GM18909 (cell line): Measurements from ENCODE around the gene TMEM106B.
"Not testable (repeated sequence)": the region's sequence is repeated elsewhere in the genome, so short reads cannot be mapped to it uniquely, and the experiment has no call there.

Source experiments
- ATAC-seq: cut with Tn5 transposase; IDR thresholded peaks from one replicate; pipeline ENCODE4 v1.9.1; 2021; ENCODE audit warnings: mild to moderate bottlenecking; ENCODE audit not compliant: unreplicated experiment, poor library complexity

The TMEM106B gene

DNA sequence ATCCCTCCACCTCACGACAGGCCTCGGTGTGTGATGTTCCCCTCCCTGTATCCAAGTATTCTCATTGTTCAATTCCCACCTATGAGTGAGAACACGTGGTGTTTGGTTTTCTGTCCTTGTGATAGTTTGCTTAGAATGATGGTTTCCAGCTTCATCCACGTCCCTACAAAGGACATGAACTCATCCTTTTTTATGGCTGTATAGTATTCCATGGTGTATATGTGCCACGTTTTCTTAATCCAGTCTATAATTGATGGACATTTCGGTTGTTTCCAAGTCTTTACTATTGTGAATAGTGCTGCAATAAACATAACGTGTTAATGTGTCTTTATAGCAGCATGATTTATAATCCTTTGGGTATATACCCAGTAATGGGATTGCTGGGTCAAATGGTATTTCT, 13.9 kb downstream of the TMEM106B start:
- not testable (repeated sequence) for ATAC-seq

GRCh38 chr7:12226756-12227155, 15.7 kb downstream of the TMEM106B start:
- no peak for ATAC-seq

DNA sequence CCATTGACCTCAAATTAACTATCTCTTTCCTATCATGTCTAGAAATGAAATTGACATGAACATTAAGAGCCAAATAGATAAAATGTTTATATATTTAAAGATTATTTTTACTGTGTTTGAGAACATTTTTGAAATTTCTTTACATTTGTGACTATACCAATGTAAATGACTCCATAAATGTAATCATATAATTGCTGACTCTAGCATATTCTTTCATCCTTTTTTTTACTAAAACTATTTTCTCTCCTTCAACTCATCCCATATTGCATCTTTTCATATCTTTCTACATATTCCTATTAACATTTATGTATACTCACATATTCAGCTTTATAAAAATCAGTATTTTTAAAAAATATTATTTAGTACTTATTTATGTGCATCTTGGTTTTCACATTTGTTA, 16.9 kb downstream of the TMEM106B start:
- ATAC-seq, result no peak

- no peak for ATAC-seq
Observed at GRCh38 chr7:12229046-12229445, 18.0 kb downstream of the TMEM106B start.

DNA sequence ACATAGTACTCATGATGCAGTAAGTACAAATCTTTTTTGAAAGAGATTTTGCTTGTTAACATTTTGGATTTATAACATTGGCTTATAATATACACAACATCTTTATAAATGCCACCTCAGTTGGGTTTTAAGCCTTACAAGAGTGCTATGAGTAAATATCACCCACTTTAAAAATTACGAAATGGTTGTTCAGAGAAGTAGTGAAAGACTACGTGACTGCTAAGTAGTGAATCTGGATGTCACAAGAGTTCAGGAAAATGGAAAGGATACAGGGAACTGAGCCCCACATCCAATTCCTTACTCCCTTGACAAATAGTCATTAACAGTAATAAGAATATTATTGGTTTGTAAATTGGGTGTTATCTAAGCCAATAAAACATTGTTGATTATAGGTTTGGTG, 20.0 kb downstream of the TMEM106B start:
- no peak for ATAC-seq

DNA sequence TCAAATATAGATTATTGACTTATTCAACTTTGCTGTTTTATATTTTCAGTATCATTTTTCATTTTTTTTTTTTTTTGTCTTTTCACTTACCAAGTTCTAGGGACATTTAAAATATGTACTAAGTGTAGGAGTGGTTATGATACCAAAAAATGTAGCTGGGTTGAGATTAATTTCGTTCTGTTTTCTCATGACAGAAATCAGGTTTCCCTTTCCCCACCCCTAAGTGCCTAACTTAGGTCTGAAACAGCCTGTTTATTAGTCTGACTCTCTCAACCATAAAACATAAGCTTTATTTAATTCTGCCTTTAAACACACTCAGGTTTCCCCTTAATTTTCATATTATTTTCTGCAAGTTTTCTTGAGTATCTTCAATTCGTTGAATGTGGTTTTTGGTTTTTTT, 22.1 kb downstream of the TMEM106B start:
- ATAC-seq, result peak; percentile 77

DNA sequence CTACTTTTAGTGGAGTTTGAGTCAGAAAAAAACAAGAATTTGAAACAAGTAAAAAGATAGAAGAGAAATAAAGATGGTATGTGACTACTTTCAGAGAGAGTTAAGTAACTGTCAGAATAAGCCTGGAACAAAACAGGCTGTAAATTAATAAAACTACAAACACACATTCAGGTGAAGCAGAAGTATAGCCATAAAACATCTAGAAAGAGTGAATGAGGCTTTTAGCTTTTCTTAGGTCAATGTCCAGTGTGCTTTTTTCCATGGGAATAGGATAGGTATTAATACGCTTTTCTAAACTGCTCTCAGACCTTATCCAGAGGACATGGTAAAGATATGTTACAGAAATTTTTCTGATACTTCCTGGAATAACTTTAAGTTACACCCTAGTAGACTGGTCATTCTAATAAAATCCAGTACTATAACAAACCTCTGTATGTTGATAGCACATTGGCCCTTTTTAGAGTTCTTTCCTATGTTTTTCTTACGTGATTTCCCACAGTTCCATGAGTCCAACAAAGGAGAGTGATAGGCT, 23.3 kb downstream of the TMEM106B start:
- no peak for ATAC-seq

DNA sequence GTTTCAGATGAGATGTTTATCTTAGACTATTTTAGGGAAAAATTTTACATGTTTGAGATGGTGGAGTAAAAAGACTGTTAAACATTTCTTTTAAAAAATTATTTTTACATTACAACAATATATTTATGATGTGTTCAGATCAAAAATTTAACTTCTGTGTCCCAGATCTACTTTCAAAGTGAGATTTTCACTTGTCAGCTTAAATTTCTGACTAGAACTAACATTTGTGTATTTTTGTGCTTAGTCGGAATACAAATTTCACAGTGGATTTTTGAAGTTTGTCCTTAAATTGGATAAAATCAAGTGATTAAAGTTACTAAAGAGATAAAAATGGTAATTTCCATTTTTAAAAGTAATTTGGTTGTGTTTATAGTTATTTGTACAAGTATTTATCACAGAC, 24.9 kb downstream of the TMEM106B start:
- ATAC-seq, result no peak

DNA sequence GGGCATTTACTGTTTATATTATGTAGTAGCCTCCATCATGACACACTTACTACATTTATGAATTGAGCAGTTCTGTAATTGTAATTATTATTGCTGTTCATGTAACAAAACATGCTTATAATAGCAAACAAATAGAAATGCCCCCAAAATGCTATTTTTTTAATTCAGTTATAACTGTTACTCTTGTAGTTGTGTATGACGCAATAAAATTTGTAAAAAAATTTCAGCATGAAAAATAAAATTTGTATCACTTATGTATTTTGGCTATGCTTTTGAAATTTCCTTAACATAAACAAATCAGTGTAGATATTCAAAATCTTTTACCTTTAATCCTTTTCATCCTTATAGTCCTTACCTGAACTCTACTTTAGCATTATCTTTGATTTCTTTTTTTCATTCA, 25.9 kb downstream of the TMEM106B start:
- ATAC-seq, result no peak

DNA sequence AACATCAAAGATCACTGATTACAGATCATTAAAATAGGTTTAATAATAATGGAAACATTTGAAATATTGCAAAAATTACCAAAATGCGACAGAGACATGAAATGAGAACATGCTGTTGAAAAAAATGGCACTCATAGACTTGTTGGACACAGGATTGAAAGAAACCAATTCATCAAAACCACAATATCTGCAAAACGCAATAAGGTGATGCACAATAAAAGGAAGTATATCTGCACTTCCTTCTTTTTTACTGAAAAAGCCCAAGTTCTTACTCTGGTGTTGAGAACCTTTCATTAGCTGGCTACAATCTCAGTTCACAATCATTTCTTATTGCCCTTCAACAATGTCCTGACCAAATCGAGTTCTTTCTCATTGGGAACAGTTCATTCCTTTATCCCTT, 28.7 kb downstream of the TMEM106B start:
- ATAC-seq, result no peak

DNA sequence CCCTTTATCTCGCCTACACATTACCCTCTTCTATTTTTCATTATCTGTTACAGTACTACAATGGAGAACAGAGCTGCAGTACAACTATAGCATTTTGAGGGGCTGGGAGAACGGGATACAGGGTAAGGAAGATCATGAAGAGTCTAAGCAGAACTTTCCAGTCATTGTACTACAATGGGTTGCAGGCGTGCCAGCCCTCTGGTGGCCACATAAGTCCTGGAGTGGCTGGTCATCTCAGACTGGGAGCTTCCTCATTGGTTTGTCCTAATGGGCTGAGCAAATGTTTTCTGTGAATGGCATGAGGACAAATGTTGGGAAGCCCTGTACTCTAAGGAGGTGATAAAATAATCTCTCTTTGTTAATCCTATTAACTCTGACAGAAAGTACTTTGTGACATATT, 33.0 kb downstream of the TMEM106B start:
- no peak for ATAC-seq

GRCh38 chr7:12244694-12245093, 33.6 kb downstream of the TMEM106B start:
- ATAC-seq, result no peak

DNA sequence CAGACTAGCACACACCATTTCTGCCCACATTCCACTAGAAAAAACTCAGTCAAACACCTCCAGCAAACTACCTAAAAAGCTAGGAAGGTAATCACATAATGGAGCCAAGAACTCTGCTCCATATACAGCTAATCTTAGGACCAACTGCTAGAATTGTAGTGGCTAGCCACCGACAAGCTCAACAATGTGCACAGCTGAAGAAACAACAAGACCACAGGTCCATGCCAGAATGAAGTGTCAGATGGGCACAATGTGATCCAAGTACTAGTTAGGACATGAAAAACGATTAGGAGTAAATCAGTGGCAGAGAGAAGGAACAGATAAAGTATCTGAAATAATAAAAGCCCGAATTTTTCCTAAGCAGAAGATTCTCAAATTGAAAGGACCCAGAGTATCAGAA, 38.6 kb downstream of the TMEM106B start:
- no peak for ATAC-seq

DNA sequence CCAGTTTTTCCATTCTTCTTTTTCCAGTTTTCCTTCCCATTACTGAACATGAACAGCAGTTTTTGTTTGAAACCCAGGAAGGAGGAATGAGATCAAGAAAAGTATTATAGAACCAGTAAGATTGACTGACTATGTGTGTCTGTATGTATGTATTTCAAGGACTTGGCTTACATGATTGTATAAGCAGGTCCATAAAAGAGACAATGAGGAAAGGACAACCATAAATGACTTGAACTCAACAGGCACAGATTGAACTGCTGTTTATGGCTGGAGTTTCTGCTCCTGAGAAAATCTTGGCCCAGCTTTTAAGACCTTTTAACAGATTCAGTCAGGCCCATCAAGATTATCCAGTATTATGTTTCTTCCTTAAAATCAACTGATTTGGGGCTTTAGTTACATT, 39.1 kb downstream of the TMEM106B start:
- no peak for ATAC-seq

DNA sequence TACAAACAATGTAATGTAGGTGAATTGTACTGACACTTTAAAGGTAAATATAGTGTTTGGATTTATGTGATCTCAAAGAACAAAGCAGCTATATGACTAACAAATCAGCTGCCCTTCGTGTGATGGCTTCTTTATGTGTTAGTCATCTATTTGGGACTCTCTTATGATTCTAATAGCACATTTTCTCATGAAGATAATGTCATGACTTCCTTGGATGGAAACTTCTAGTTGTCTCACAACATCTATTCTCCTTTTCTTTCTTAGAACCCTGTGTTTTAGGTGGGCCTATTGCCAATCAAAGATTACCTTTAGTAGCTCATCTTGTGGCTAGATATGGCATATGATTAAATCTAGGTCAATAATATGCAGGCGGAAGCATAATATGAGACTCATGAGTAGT, 45.0 kb downstream of the TMEM106B start:
- no peak for ATAC-seq

DNA sequence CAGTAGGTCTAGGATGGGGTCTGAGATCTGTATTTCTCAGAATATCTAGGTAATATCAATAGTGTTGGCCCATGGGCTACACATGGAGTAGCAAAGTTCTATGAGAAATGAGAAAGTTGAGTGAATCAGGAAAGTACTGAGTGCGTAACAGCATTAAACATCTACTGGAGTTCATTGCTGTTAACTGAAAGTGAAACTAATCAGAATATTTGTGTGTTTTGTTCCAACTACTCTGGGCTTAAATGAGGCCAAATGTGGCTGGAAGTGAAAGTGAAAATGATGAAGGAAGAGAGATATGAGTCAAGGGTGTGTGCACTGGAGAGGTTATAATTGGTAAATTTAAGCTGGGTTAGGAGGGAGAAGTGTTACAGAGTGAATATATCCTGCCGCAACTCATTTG, 46.5 kb downstream of the TMEM106B start:
- ATAC-seq, result peak; percentile 100

DNA sequence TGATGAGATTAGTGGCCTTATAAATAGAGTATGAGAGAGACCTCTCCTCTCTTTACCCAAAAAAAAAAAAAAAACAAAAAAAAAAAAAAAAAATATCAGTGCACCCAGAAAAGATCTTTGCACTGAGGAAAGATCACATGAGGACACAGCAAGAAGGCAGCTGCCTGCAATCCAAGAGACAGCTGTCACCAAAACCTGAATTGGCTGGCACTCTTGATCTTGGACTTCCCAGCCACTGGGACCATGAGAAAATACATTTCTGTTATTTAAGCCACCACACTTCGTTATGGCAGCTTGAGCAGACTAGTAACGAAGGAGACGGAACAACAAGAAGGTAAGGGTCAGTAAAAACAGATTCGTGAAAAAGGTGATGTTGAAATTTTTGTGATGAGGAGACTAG, 47.0 kb downstream of the TMEM106B start:
- no peak for ATAC-seq

- no peak for ATAC-seq
Observed at GRCh38 chr7:12267542-12267941, 56.4 kb downstream of the TMEM106B start.

DNA sequence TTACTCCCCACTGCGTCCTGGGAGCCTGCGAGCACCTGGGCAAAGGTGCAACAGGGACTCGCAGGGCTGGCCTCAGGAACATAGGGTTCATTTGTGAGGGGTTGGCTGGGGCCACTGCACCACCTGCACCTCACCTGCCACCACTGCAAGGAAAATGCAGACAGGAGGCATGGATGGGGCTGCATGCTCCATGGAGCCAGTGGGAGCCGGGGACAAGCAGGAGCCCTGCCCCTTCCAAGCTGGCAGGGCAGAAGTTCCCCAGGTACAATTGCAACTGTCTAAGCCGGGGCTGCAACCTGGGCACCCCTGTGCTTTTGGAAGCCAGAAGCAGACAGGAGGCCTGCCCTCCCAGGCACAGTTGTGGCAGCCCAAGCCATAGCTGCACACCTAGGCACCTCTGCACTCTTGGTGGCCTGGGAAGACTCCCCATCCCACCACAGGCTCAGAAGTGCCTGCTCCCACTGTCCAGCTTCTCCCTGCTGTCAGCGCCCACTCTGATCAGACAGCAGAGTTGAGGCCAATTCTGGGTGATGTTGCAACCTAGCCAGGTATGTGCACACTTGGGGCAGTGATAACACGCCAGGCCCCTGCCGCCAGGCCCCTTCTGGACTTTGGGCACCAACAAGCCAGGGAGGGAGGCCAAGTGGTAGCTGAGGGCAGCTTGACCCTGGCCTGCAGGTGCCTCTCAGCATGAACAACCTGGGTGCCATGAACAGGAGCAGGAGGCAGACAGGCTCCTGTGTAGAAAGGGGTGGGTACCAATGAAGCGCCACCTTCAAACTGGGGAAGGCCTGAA, 58.2 kb downstream of the TMEM106B start:
- ATAC-seq, result no peak

DNA sequence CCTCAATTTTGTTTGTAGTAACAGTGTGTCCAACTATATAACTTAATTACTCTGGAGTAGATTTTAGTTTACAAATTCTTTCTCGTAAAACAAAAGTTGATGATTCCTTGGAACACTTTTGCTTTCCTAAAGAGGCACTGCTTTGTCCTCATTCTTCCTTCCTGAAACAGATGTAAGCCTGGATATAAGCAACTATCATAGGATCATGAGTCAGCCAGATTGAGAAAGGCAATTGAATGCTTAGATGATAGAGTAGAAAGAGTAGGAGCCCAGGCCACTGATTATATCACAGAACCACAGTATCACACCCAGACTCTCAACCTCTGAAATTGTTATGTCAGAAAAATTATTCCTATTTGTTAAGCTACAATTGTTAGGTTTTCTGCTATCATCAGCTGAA, 69.9 kb downstream of the TMEM106B start:
- no peak for ATAC-seq

- ATAC-seq, result no peak
Observed at GRCh38 chr7:12287901-12288300, 76.8 kb downstream of the TMEM106B start.

GRCh38 chr7:12289996-12290395, 78.9 kb downstream of the TMEM106B start:
- no peak for ATAC-seq
